Measurements from ENCODE around the gene TGFB3.

TGFB3 gene

DNA sequence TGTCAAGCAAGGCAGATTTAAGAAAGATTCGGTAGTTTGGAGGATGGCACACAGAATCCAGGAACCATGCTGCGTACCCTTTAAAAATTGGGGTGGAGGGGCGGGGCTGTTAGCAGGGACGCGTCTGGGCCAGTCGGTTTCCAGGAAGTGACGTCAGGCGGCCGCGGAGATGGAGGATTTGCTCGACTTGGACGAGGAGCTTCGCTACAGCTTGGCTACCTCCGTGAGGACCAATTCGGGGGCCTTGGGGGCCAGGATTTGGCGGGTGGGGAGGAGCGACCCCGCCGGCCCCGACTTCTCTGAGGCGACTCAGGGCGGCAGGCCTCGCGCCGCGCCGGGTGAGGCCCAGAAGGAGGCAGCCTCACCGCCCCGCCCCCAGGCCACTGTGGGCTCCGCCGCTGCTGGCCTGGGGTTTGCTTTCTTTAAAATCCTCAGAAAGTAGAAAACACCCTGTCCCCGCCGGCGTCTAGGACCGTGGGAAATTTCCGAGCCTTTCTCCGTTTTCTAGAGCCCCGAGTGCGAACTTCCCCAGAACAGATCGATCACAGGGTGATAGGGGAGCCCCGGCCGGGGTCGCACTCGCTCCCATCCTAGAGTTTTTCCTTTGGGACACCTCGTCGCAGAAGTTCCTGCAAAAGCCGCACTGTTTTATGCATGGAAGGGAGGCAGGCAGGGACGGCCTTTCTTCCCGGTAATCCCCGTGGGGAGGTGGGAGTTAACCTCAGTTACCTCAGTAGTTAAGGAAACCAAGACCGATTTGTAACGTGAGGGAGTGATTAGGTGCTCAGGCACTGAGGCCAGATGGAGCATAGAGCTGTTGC is 4.0 kb upstream of the TGFB3 start, which contains the start of gene IFT43:
Gene IFT43, plus strand, starts transcription at position 146 of the 821 bp plus-strand sequence. Its CDS starts 24 bp downstream, at position 170.
- peak; percentile 63 for DNase-seq

DNA sequence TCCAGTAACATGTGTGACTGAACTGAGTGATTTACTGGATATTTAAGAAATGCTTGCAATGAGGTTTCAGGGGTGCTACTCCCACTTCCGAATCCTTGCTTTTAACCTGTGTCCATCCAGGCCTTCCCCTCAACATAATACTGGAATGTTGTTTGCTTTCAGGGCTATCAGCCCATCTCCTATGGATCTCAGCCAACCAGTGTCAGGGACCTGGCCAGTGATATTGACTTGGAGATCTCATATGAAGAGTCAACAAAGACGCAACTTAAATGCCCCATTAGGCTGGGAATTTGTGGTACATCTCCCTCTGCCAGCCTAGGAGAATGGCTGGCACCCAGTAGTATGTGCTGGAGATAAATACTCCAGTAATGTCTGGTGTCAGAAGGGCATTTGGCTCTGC is 2.9 kb upstream of the TGFB3 start:
- DNase-seq = no peak

DNA sequence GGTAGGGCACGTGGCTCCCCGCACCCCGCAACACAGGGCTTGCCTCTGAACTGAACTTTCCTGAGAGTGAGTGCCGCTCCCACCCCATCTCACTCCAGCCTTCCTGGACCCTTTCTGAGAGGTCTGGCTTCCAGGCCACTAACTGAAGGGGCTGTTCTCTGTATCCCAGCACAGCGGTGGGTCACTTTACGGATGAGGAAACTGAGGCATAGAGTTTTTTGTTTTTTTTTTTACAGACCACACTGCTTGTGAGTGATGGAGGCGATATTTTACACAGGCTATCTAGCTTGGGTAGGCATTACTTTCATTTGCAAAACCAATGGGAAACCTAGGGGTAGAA is 1.2 kb upstream of the TGFB3 start:
- DNase-seq = no peak

DNA sequence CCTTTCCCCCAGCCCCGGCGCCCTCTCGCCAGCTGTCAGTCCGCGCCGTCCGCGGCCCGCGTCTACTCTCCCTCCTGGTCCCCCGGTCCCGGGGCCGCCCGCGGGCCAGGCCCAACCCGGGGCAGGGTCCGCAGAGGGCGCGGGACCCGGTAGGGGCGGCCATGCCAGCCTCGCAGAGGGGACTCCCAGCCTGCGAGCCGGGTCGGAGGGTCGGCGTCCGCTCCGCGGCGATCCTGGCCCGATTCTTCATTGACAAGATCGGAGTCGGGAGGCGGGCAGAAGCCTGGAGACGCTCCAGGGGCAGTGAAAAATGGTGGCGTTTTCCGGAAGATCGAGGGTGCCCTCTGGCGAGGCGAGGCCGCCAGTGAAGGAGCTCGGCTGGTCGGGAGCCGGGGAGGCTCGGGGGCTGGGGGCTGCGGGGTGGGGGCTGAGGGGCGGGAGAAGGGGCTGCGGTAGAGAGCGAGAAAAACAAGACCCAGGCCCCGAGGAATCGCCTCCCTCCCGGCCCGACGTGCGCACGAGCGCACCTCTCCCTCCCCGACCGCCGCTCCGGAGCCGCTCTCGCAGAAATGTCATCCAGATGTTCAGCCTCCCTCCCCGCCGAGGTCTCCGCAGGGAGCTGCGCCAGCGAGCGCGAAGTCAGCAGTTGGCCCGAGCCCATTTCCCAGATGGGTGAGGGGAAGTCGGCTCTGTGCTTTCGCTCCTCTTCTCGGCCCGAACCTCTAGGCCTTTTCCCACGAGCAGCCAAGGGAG is 647 bp upstream of the TGFB3 start:
- peak; percentile 82 for DNase-seq

DNA sequence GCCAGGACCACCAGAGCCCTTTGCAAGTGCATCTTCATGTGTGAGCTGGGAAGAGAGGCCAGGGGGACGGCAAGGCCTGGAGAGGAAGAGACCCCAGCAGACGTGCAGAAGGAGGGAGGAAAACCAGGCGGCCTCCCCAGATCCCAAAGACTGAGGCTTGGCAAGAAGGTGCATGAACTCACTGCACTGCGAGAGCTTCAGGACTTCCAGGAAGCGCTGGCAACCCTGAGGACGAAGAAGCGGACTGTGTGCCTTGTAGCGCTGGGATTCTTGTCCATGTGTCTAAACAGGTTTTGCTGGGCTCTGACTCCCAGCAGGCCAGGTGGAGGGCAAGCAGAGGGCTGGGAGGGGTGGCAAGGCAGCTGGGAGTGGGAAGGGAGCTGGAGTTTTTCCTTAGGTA is 939 bp downstream of the TGFB3 start:
- DNase-seq = no peak

DNA sequence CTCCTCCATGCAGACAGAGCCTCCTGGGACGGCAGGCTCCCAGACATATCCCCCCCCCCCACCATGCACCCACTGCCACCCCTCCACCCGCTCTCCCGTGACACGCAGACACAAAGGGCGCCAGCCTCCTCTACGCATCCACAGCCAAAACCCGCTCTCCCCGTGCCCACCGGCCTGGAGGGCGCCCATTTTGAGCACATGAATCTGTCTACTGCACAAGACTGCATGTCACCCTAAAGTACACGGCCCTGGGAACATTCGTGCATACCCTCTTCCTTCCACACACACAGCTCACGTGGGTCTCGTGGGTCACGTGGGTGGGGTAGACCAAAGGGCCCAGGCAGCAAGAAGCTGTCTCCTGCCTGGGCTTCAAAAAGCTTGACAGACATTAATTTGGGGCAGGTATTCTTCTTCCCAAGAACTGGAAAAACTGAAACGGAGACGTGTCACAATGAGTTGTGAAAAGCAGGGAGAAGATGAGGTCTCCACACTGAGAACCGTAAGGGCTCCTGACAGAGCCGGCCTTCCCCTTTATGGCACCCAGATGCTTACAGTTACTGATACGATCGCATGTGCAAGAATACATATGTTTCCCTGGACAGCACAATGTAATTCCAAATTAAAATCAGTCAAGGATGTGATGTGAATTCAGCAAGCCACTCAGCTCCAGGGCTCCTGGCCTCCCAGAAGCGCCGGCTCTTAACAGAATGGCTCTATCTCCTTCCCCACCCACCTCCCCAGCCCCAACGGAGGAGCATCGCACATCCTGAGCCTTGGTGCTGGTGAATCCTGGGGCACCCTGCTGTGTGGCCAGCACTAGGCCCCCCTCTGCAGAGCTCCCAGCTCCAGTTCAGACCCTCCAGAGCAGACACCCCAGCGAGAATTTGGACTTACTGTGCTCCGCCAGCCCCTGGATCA is 1.9 kb downstream of the TGFB3 start:
- no peak for DNase-seq

DNA sequence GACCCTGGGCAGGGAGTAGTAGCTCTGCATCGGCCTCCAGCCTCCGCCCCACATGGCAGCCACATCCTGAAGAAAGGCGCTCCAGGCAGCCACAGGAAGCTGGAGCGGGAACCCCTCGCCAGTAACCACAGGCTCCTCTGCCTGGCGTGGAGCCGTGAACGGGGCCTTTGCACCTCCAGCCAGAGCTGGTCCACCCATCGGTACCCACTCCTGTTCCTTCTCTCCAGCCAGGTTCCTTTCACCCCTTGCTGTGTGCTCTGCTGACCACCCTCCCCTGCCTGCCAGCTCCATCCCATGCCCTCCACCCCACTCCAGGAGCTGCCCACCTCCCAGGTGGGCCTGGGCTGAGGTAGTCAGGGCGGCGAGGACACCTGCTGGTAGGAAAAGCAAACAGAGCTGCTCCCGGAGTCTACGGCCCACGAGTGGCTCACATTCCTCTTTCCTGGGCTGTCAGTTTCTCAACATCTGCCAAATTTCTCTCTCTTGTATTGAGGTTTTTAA is 2.7 kb downstream of the TGFB3 start:
- peak; percentile 59 for DNase-seq

DNA sequence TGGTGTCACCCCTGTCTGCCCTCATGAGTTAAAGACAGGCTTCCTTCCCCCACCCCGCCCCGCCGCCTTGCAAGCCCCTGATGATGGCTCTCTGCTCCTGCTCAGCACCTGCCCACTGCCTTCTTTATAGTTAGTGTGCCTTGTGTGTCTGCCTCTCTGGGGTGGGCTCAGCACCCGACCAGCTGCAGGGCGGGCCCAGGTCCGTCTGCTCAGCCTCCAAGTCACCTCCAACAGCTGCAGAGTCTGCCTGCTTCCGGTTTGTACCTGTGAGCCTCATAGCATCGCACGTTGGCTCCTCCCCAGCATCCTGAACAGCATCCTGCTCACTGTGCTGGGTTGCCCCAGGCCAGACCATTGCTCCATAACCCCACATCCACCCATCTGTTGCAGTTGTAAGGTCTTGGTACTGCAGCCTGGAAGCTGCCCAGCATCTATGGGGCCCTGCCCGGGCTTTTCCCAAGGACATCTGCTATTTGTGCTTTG is 3.5 kb downstream of the TGFB3 start:
- peak; percentile 22 for DNase-seq

DNA sequence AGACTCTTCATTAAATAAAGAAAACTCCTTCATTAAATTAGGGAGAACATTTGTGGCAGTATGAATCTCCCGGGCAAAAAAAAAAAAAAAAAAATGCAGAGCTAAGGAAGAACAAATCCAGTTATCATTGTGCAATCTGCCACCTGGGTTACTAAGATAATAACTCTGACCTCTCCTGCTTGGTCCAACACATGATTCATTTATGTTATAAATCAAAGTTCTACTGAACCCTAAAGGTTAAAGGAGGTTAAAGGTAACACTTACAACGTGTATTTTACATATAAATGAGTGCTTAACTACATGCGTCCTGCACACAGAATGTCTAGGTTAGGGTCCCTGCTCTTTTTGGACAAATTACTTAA is 4.2 kb downstream of the TGFB3 start:
- DNase-seq = no peak

DNA sequence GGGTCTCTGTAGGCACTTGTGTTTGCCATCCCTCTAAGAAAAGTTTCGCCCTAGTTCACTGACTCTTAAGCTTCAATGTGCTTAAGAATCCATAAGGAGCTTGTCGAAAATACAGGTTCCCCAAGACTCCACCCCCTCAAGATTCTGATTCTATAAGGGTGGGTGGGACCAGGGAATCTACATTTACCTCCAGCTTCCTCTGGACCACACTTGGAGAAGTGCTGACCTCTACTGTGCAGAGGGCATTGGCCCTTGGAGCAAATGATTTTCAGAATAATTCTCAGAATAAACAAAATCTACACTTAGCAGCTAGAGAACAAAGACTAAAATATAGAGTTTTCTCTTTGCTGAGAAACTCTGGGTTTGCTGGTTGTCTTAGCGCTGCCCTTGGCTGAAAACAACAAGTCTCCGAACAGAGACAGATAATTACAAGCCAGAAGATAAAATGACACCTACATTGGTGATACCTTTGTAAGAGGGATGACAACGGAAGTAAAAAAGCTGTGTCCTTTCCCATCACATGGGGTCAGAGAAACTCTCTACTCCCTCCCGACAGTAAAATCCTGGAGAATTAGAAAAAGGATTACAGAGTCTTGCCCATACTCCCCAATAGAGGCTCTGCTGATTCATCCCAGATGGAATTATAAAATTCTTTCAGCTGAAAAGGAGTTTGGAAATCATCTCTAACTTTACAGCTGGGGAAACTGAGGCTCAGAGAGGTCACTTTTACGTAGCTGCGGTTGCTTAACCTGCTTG is 4.8 kb downstream of the TGFB3 start:
- DNase-seq = no peak

DNA sequence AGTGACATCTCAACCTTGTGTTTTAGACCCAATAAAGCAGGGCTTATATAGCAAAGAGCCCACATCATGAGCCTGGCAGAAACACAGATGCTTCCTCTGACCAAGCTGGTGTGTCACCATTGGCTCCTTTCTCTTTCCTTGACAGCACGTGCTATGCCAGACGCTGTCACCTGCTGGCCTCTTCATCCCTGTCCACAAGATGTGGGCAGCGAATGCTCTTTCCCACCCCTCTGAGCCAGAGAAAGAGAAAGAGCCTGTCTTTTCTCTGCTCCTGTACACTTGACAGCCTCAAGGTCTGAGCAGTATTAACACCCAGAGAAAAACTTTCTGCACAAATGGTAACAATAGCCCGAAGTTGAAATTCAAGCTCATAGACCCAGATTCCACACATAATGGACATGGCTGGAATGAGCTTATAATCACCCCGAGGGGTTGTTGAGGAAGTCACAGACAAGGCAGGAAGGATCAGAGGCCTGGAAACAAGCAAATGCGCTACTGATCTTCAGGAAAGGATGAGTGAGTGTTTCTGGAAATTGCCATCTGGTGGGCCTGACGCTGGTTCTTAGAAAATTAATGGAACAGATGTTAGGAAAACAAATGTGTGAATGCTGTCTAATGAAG is 8.9 kb downstream of the TGFB3 start:
- peak; percentile 93 for DNase-seq

DNA sequence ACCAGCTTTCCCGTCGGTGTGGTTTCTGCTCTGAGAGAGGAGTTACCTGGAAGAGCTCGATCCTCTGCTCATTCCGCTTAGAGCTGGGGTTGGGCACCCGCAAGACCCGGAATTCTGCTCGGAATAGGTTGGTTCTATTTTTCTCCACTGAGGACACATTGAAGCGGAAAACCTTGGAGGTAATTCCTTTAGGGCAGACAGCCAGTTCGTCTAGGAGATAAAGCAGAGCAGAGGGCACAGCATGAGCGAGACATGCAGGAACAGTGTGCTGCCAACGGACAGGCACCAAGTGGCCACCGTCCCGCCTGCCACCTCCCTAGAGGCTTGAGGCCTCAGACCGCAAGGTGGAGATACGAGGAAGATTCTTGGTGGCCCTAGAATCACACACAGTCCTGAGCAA is 10.3 kb downstream of the TGFB3 start:
- no peak for DNase-seq

DNA sequence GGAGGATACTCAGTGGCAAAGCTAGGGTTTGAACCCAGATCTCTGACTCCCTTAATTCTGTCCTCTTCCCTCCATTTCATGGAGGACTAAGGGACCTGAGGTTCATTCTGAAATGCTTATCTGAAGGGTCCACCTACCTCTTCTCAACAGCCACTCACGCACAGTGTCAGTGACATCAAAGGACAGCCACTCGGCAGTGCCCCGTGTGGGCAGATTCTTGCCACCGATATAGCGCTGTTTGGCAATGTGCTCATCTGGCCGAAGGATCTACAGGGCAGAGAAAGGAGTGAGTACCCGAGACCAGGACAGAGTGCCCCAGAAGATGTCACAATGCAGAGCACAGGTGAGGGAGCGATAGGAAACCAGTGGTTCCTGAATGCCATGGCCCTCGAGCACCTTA is 10.8 kb downstream of the TGFB3 start:
- no peak for DNase-seq

DNA sequence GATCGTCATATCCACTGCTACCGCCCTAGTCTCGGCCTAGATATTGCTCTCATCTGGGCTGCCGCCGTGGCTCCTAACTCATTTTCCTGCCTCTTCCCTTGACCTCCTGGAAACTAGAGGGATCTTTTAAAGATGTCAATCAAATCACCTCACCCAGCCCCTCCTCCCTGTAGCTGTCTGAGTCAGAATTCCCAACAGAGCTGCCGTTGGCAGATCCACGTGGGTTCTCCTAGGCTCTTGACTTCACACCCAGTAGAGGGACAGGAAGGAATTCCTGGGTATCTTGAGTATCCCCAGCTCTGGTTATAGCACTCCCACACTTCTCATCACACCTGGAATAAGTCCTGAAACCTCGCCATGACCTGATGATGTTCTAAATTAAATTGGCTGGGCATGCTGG is 11.9 kb downstream of the TGFB3 start:
- DNase-seq = peak; percentile 33

DNA sequence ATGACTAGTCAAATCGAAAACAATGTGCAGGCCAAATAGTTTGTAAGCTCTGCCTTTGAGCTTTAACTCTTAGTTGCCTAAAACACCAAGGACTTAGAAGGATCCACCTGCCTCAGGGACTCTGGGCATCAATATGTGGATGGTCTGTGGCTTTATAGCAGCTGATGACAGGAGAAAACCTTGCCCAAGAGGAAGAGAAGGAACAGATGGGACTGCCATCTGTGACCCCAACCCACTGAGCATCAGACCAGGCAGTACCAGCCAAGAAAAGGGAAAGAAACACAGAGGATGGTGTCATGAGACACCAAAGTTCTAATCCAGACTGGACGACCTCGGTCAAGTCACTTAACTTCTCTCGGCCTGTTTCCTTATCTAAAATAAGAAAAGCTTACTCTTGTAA is 12.7 kb downstream of the TGFB3 start:
- peak; percentile 74 for DNase-seq

DNA sequence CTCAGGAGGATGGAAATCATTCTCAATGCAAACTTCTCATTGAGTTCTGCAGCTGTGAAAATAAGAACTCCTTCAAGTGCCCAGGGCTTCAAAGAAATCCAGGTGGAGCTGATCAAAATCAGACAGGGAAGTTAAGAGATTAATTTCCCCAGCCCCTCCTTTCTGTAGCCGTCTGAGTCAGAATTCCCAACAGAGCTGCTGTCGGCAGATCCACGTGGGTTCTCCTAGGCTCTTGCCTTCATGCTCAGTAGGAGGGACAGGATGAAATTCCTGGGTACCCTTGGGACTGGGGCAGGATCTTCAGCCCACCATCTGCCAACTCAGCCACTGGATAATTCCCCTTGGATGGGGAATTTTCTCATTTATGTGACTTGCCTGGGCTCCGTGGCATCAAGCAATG is 13.3 kb downstream of the TGFB3 start:
- DNase-seq = peak; percentile 54

DNA sequence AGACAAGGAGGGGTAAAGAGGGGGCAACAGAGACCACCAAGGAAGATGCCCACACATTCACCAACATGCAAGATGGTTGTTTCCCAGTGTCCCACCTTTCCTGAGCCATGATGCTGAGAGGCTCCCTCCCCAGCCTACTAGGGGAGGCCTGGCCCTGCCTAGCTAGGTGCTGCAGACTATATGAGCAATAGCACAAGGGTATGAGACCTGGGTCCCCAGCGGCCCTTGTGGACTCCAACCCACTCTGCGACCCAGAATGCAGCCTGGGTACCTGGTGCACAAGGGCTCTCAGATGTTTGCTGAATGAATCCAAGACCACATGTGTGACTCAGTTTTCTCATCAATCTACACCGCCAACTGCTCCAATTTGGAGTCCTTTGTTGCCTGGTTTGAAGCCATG is 13.9 kb downstream of the TGFB3 start:
- no peak for DNase-seq

DNA sequence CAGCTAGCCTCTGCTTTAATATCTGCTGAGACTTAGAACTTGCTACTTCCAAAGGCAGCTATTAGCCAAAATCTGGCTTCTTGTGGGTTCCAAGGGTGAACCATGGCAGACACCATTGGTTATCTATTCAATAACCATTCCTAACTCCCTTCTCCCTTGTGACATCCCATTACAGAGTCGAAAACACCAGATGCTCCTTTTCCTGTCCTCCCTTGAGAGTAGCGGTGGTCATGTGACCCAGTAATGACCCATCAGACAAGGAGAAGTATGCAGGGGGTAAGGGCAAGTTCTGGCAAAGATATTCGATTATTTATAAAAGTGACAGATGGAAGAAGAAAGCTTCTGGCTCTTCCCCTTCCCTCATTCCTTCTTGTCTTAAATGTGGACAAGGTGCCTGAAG is 20.1 kb downstream of the TGFB3 start:
- DNase-seq = peak; percentile 47

DNA sequence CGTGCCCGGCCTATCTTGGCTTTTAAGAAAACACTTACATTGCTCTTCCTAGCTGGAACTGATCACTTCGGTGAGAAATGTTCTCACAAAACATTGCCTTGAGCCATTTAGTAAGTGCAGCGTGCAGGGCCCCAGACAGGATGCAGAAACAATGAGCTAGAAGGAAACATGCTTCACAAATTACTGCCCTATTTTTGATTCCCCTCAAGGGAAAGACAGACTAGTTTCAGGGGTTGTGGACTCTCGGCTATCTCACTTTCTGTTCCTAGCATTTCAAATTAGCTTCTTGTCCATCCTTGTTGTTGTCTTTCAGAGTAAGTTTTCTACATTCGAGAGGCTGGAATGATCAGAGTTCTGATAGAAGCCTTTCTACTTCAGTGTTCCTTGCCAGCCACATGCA is 21.6 kb downstream of the TGFB3 start:
- no peak for DNase-seq

DNA sequence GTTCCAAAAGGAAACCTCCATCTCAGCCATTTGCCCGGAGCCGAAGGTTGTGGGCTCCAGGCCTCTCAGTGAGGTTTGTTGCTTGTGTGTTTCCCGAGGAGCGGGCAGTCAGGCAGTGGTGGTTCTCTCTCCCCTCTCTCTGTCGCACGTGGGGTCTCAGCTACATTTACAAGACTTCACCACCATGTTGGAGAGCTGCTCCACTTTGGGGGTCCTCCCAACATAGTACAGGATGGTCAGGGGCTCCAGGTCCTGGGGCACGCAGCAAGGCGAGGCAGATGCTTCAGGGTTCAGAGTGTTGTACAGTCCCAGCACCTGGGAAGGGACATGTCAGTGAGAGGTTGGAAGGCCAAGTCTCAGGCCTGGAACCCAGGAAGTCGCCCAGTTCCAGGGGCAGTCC is 22.8 kb downstream of the TGFB3 start:
- DNase-seq = no peak

DNA sequence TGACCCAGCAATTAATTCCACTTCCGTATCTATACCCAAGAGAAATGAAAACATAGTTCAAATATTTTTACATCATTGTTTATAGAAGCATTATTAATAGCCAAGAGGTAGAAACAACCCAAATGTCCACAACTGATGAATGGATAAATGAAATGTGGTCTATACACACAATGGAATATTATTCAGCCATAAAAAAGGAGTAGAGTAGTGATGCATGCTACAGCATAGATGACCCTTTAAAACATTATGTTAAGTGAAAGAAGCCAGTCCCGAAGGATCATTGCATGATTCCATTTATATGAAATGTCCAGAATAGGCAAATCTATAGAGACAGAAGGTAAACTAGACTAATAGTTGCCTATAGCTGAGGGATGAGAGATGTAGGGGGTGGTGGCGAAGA is 29.3 kb downstream of the TGFB3 start:
- no peak for DNase-seq

DNA sequence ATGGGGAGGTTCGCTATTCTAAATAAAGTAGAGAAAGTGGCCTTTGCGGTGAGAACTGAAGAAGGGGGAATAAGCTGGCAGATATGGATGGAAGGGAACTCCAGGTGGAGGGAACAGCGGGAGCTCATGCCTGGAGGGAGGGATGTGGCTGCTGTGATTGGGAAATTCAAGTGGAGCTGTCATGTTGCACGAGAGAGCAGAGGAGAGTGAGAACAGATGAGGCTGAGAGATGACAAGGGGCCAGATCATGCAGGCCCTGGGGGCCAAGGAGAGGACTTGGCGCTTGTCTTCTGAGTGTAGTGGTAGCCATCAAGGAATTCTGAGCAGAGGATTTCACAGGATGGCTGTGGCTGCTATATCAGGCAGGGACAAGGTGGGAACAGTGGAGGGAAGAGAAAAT is 35.0 kb downstream of the TGFB3 start:
- no peak for DNase-seq

All from NCI-H1694 (cell line).